K562 (cell line): ENCODE measurements around the gene HOMEZ. TPM values are rescaled to one million over a fixed set of nuclear protein-coding genes. Genes with fewer than 3 reads are reported as not detected.
A peak's percentile ranks its signal among the peaks of the same experiment; 100 is the strongest.

Experiments
- ADNP ChIP-seq: fragments of 200-800 bp; sonication (Bioruptor generic); IDR thresholded peaks from 2 replicates; pipeline ENCODE4 v1.6.1; 2016; ENCODE audit warnings: missing genetic modification characterization, missing compliant biosample characterization
- ATF4 ChIP-seq: fragments of 450-650 bp; formaldehyde crosslinking; IDR thresholded peaks from 2 replicates; pipeline ENCODE4 v1.4.0; 2022; ENCODE audit warnings: mild to moderate bottlenecking, moderate library complexity
- CCNT2 ChIP-seq: IDR thresholded peaks from 2 replicates; pipeline ENCODE4 v1.6.1; 2011; ENCODE audit warnings: borderline replicate concordance, low read depth, mild to moderate bottlenecking, moderate library complexity, mixed read lengths, low read length; ENCODE audit not compliant: insufficient read length; ENCODE audit errors: extremely low read depth
- CHD7 ChIP-seq: fragments of 200-600 bp; sonication (generic); IDR thresholded peaks from one replicate; pipeline ENCODE4 v1.6.1; 2012; ENCODE audit warnings: mild to moderate bottlenecking, low read depth, low read length, inconsistent platforms
- ESRRA ChIP-seq: fragments of 450-650 bp; IDR thresholded peaks from 2 replicates; pipeline ENCODE4 v1.6.1; 2014; ENCODE audit warnings: low read depth, mild to moderate bottlenecking, moderate library complexity, borderline replicate concordance
- HDAC2 ChIP-seq: fragments of 450-650 bp; IDR thresholded peaks from 2 replicates; pipeline ENCODE4 v1.6.1; 2016; ENCODE audit warnings: mild to moderate bottlenecking
- KHSRP ChIP-seq: fragments of 450-650 bp; IDR thresholded peaks from 2 replicates; pipeline ENCODE4 v1.6.1; 2017
- NFRKB ChIP-seq: fragments of 450-650 bp; IDR thresholded peaks from 2 replicates; pipeline ENCODE4 v1.6.1; 2016; ENCODE audit warnings: low read depth
- SUPT5H ChIP-seq: fragments of 450-650 bp; IDR thresholded peaks from 2 replicates; pipeline ENCODE4 v1.6.1; 2016
- XRCC3 ChIP-seq: fragments of 450-650 bp; IDR thresholded peaks from 2 replicates; pipeline ENCODE4 v1.6.1; 2017; ENCODE audit warnings: mild to moderate bottlenecking, moderate library complexity
- ZHX1 ChIP-seq: fragments of 150-350 bp; conservative IDR thresholded peaks from 2 replicates; pipeline ENCODE4 v1.6.1; 2014; ENCODE audit warnings: low read length
- ZNF57 ChIP-seq: fragments of 450-650 bp; formaldehyde crosslinking; IDR thresholded peaks from 2 replicates; pipeline ENCODE4 v1.4.0; 2020; ENCODE audit warnings: mild to moderate bottlenecking, moderate library complexity
- polyA plus RNA-seq, 8 experiments: library from polyadenylated mRNA; depleted of rRNA in 4 of 8; stranded (reverse) in 5 of 8; unstranded in 3 of 8; fragments of >200 nt; fragmentation: Nextera tagmentation in 2 of 8; fragmentation: Illumina TruSeq in 1 of 8; extraction: Ambion mirVana in 2 of 8; extraction: Trizol in 1 of 8; gene quantifications; 2 replicates each; pipeline versions ENCODE4 v1.2.1 to v1.2.3, GENCODE V29; 2011 to 2014; ENCODE audit warnings: inconsistent platforms in 1 of 8, missing spikeins in 1 of 8
- total RNA-seq, 7 experiments: library from RNA; depleted of rRNA in 6 of 7; stranded (reverse); fragments of >200 nt in 6 of 7; fragmentation: Illumina TruSeq in 2 of 7; extraction: Trizol in 2 of 7; gene quantifications; 2 replicates each; pipeline versions ENCODE4 v1.2.1 to v1.2.3, GENCODE V29; 2011 to 2021; ENCODE audit warnings: low replicate concordance in 1 of 7

The HOMEZ gene
- total and polyA plus RNA-seq, 9 of the 15 experiments (the other 6 are each of a cell fraction or from before 2014, with no cell fraction given) = 3.0 to 30.2 (median 16.9) TPM

- TF ChIP-seq CHD7 (no peak), HDAC2 (peak; percentile 40), SUPT5H (peak; percentile 81), ADNP (tag) (no peak), ZNF57 (CRISPR knock-in tag) (no peak), KHSRP (no peak), XRCC3 (no peak), NFRKB (0 out of 2 replicates have a peak, but pooled peaks have one; percentile 29), CCNT2 (peak; percentile 72), ZHX1 (no peak), ESRRA (peak; percentile 51), ATF4 (CRISPR knock-in tag) (no peak)
Observed at GRCh38 chr14:23286020-23286901, at the start of gene HOMEZ (continued).
